CD14-positive monocyte (primary cell): ENCODE data around the gene DMRTA2. TPM values are rescaled to one million over a fixed set of nuclear protein-coding genes. Genes with fewer than 3 reads are reported as not detected.

Experiments used
- DNase-seq, 3 donors: peaks; one replicate each; pipeline ENCODE4 v3.0.0-alpha.2; 2011 to 2022
- H2AFZ ChIP-seq: 2 replicates; pipeline ENCODE4 v1.6.0; 2012; ENCODE audit warnings: mild to moderate bottlenecking, low read depth, low read length, inconsistent platforms; ENCODE audit not compliant: insufficient read depth, poor library complexity, severe bottlenecking
- H3K27ac ChIP-seq, 2 donors: 1 replicate in 1 of 2; 2 replicates in 1 of 2; pipeline ENCODE4 v1.5.1; 2012 to 2013; ENCODE audit warnings: low read length in 2 of 2, control low read depth in 1 of 2, inconsistent platforms in 1 of 2, low read depth in 1 of 2, mild to moderate bottlenecking in 1 of 2
- H3K27me3 ChIP-seq, 2 donors: one replicate each; pipeline versions ENCODE4 v1.6.0 to v1.6.1; 2011 to 2013; ENCODE audit warnings: low read length in 2 of 2; ENCODE audit not compliant: control insufficient read depth in 2 of 2, insufficient read depth in 2 of 2
- H3K36me3 ChIP-seq, 2 donors: replicated peaks in 1 of 2; 1 replicate in 1 of 2; 2 replicates in 1 of 2; pipeline versions ENCODE4 v1.5.1 to v1.6.1; 2012 to 2013; ENCODE audit warnings: low read length in 2 of 2, control low read depth in 1 of 2, inconsistent platforms in 1 of 2, mild to moderate bottlenecking in 1 of 2; ENCODE audit not compliant: insufficient read depth in 2 of 2, control insufficient read depth in 1 of 2
- H3K4me1 ChIP-seq, 2 donors: 1 replicate in 1 of 2; 2 replicates in 1 of 2; pipeline versions ENCODE4 v1.5.1 to v1.6.1; 2012 to 2013; ENCODE audit warnings: low read length in 2 of 2, control low read depth in 1 of 2, inconsistent platforms in 1 of 2, mild to moderate bottlenecking in 1 of 2, moderate library complexity in 1 of 2; ENCODE audit not compliant: insufficient read depth in 2 of 2, control insufficient read depth in 1 of 2
- H3K4me2 ChIP-seq: replicated peaks from 2 replicates; pipeline ENCODE3; 2012; ENCODE audit warnings: low read length, moderate library complexity, mild to moderate bottlenecking; ENCODE audit not compliant: poor library complexity, severe bottlenecking; ENCODE audit errors: extremely low read depth
- H3K4me3 ChIP-seq, 3 experiments: fragments of 200-600 bp in 1 of 3; sonication (generic) in 1 of 3; replicated peaks in 1 of 3; 1 replicate in 2 of 3; 2 replicates in 1 of 3; pipeline ENCODE4 v1.5.1; 2011 to 2013; ENCODE audit warnings: low read length in 3 of 3, mild to moderate bottlenecking in 3 of 3, control low read depth in 2 of 3, low read depth in 2 of 3, inconsistent platforms in 1 of 3, moderate library complexity in 1 of 3
- H3K79me2 ChIP-seq: 2 replicates; pipeline ENCODE4 v1.6.0; 2012; ENCODE audit warnings: mild to moderate bottlenecking, control low read depth, inconsistent platforms, low read length, moderate library complexity; ENCODE audit not compliant: insufficient read depth
- H3K9ac ChIP-seq: 2 replicates; pipeline ENCODE4 v1.6.0; 2017; ENCODE audit warnings: low read length, mild to moderate bottlenecking; ENCODE audit not compliant: insufficient read depth, poor library complexity, severe bottlenecking
- H3K9me3 ChIP-seq, 2 donors: replicated peaks in 1 of 2; 1 replicate in 1 of 2; 2 replicates in 1 of 2; pipeline versions ENCODE4 v1.5.1 to v1.6.1; 2012 to 2013; ENCODE audit warnings: low read length in 2 of 2, control low read depth in 1 of 2; ENCODE audit not compliant: control insufficient read depth in 1 of 2, insufficient read depth in 1 of 2
- H4K20me1 ChIP-seq: 2 replicates; pipeline ENCODE4 v1.6.0; 2012; ENCODE audit warnings: mild to moderate bottlenecking, low read length, control low read depth, moderate library complexity; ENCODE audit not compliant: insufficient read depth
- H3K27ac Mint-ChIP-seq, 7 donors: one replicate each; pipeline ENCODE4 v1.8.0; 2020; ENCODE audit warnings: mild to moderate bottlenecking in 7 of 7, mixed read lengths in 7 of 7, moderate library complexity in 6 of 7, inconsistent platforms in 2 of 7
- H3K27me3 Mint-ChIP-seq, 3 donors: one replicate each; pipeline ENCODE4 v1.8.0; 2021 to 2022; ENCODE audit warnings: low read depth in 3 of 3, mild to moderate bottlenecking in 3 of 3, mixed read lengths in 3 of 3, moderate library complexity in 3 of 3, inconsistent platforms in 1 of 3
- H3K36me3 Mint-ChIP-seq, 2 donors: one replicate each; pipeline ENCODE4 v1.8.0; 2020; ENCODE audit warnings: mixed read lengths in 2 of 2, inconsistent platforms in 1 of 2, mild to moderate bottlenecking in 1 of 2
- H3K4me1 Mint-ChIP-seq: one replicate; pipeline ENCODE4 v1.8.0; 2020; ENCODE audit warnings: mild to moderate bottlenecking, mixed read lengths
- H3K4me3 Mint-ChIP-seq, 2 donors: one replicate each; pipeline ENCODE4 v1.8.0; 2020; ENCODE audit warnings: mild to moderate bottlenecking in 2 of 2, mixed read lengths in 2 of 2, moderate library complexity in 1 of 2
- H3K9me3 Mint-ChIP-seq, 7 donors: one replicate each; pipeline ENCODE4 v1.8.0; 2020 to 2022; ENCODE audit warnings: mixed read lengths in 7 of 7, mild to moderate bottlenecking in 6 of 7, moderate library complexity in 6 of 7, inconsistent platforms in 2 of 7
- CTCF ChIP-seq: fragments of 200-600 bp; IDR thresholded peaks from one replicate; pipeline ENCODE4 v1.8.0; 2022; ENCODE audit warnings: antibody characterized with exemption, mild to moderate bottlenecking
- WGBS: methylation state at CpG from one replicate; pipeline ENCODE4 v1.1.5; 2013; ENCODE audit warnings: missing lambda C conversion rate; ENCODE audit not compliant: insufficient coverage; 5-methylcytosine and 5-hydroxymethylcytosine counted together
- intact Hi-C, 2 donors: fragments of 100-400 bp; cut with micrococcal nuclease; formaldehyde crosslinking; loops; one replicate each; pipeline versions ENCODE4 v1.15.0 to v1.15.1; 2023
- polyA plus RNA-seq, 3 donors: library from polyadenylated mRNA; depleted of rRNA in 1 of 3; unstranded in 2 of 3; stranded (reverse) in 1 of 3; fragments of 300-500 nt in 2 of 3; fragments of >200 nt in 1 of 3; fragmentation: Illumina TruSeq in 2 of 3; gene quantifications; 1 replicate in 2 of 3; 2 replicates in 1 of 3; pipeline ENCODE4 v1.2.3, GENCODE V29; 2012 to 2021

The DMRTA2 gene
- polyA plus RNA-seq, 3 donors, result not detected

- Mint-ChIP-seq H3K9me3 (no peaks in the 10 kb centered on the region), H3K36me3 (peaks cover 14 to 22% of the 10 kb centered on the region in 2 donors), H3K4me3 (no peak overlapping the region), H3K4me1 (peaks cover 14% of the 10 kb centered on the region), H3K27me3 (peaks cover 0 to 4% (median 3%) of the 10 kb centered on the region in 3 donors), H3K27ac (no peak overlapping the region)
- no peak for TF ChIP-seq CTCF
- Histone ChIP-seq H3K27ac (no peak overlapping the region), H3K79me2 (no peaks in the 10 kb centered on the region), H2AFZ (no peak overlapping the region), H3K4me2 (no peak overlapping the region), H4K20me1 (no peaks in the 10 kb centered on the region), H3K4me1 (peaks cover 10 to 12% of the 10 kb centered on the region in 2 donors), H3K9me3 (no peaks in the 10 kb centered on the region), H3K27me3 (no peaks in the 10 kb centered on the region), H3K9ac (no peak overlapping the region), H3K4me3 (no peak overlapping the region), H3K36me3 (peaks cover 3 to 33% of the 10 kb centered on the region in 2 donors)
- intact Hi-C loops, result no loop called here
- DNase-seq, result no peak
- WGBS, result 100% methylated on average over 1 of the region's 2 CpGs
Measured at GRCh38 chr1:50462964-50463363, 39.7 kb upstream of the DMRTA2 start.

DNA sequence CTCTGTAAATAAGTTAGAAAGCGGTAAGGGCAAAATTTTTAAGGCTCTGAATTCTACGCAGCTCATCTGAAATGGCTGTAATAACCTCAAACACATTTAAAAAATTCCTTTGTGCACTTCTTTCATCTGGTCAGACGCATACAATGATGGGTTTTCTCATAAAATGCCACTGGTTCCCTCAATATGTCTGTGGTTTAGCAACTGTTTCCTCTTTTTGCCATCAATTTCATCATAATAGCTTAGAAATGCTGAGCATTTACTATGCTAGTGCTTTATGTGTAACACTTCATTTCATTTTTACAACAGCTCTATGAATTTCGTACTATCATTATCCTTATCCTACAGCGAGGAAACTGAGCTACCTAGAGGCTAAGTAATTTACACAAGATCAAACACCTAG lies 35.3 kb upstream of the DMRTA2 start:
- Histone ChIP-seq H3K9me3 (no peaks in the 10 kb centered on the region), H3K4me3 (no peak overlapping the region), H3K27me3 (no peaks in the 10 kb centered on the region), H3K9ac (no peak overlapping the region), H3K4me2 (no peak overlapping the region), H4K20me1 (no peaks in the 10 kb centered on the region), H3K79me2 (no peaks in the 10 kb centered on the region), H3K36me3 (peaks cover 3 to 18% of the 10 kb centered on the region in 2 donors), H3K4me1 (peaks cover 12 to 20% of the 10 kb centered on the region in 2 donors), H2AFZ (no peak overlapping the region), H3K27ac (no peak overlapping the region)
- 31% methylated on average over 3 of the region's 5 CpGs for WGBS
- Mint-ChIP-seq H3K27ac (peak overlapping the region in 3 of 7 donors; percentile 43 to 63 (median 46)), H3K4me1 (peaks cover 19% of the 10 kb centered on the region), H3K4me3 (no peak overlapping the region), H3K9me3 (no peaks in the 10 kb centered on the region), H3K27me3 (peaks cover 0 to 6% (median 3%) of the 10 kb centered on the region in 3 donors), H3K36me3 (peaks cover 19 to 30% of the 10 kb centered on the region in 2 donors)
- no peak for TF ChIP-seq CTCF
- DNase-seq, result peak; percentile 16 to 47 (median 24)
- intact Hi-C loops, result no loop called here
